ENCODE measurements around the gene USPL1.

GRCh38 chr13:30608364-30608763 lies 9.4 kb upstream of the USPL1 start:
- TF ChIP-seq POLR2AphosphoS5 (IDR thresholded peaks at IDR 0.05; ENCODE audit: low read depth, low read length): no peak
- TF ChIP-seq POLR2A (IDR thresholded peaks at IDR 0.05; ENCODE audit: low read depth, low read length): no peak
- TF ChIP-seq TAF1 (IDR thresholded peaks at IDR 0.05; ENCODE audit: low read depth, low read length): no peak
- no peak for TF ChIP-seq SPI1 (IDR thresholded peaks at IDR 0.05; ENCODE audit: low read depth, low read length)
- no peak for TF ChIP-seq POU2F2 (IDR thresholded peaks at IDR 0.05; ENCODE audit: low read depth, low read length)
